Esophagus muscularis mucosa (tissue), 4 donors: Measurements from ENCODE around the gene MAP6. TPM values are rescaled to one million over a fixed set of nuclear protein-coding genes. Genes with fewer than 3 reads are reported as not detected.
A peak's percentile ranks its signal among the peaks of the same experiment; 100 is the strongest.

Experiments
- DNase-seq: peaks from one replicate; pipeline ENCODE4 v3.0.0-alpha.2; 2017; ENCODE audit errors: extremely low spot score
- H3K27ac ChIP-seq, 4 donors: fragments of 200-600 bp; sonication (generic); replicated peaks in 1 of 4; 1 replicate in 3 of 4; 2 replicates in 1 of 4; pipeline ENCODE4 v1.5.1; 2016 to 2019; ENCODE audit warnings: mild to moderate bottlenecking in 1 of 4
- H3K27me3 ChIP-seq, 4 donors: fragments of 200-600 bp; sonication (generic); one replicate each; pipeline versions ENCODE4 v1.5.1 to v1.6.0; 2016 to 2019
- H3K36me3 ChIP-seq, 4 donors: fragments of 200-600 bp; sonication (generic); one replicate each; pipeline ENCODE4 v1.5.1; 2016 to 2019
- H3K4me1 ChIP-seq, 4 donors: fragments of 200-600 bp; sonication (generic); one replicate each; pipeline ENCODE4 v1.5.1; 2016 to 2019
- H3K4me3 ChIP-seq, 4 donors: fragments of 200-600 bp; sonication (generic); 1 replicate in 2 of 4; 2 replicates in 2 of 4; pipeline ENCODE4 v1.5.1; 2016 to 2019; ENCODE audit warnings: mild to moderate bottlenecking in 4 of 4, moderate library complexity in 1 of 4
- H3K9me3 ChIP-seq, 4 donors: fragments of 200-600 bp; sonication (generic); 1 replicate in 3 of 4; 2 replicates in 1 of 4; pipeline ENCODE4 v1.5.1; 2016 to 2019
- CTCF ChIP-seq, 3 experiments: fragments of 200-600 bp in 2 of 3; fragments of 450-650 bp in 1 of 3; sonication (generic) in 2 of 3; IDR thresholded peaks; one replicate each; pipeline ENCODE4 v1.5.1; 2017 to 2019; ENCODE audit warnings: antibody characterized with exemption in 3 of 3, mild to moderate bottlenecking in 2 of 3, moderate library complexity in 1 of 3
- EP300 ChIP-seq: sonication (generic); formaldehyde crosslinking; IDR thresholded peaks from one replicate; pipeline ENCODE4 v1.6.1; 2017; ENCODE audit warnings: antibody characterized with exemption
- POLR2A ChIP-seq: fragments of 450-650 bp; IDR thresholded peaks from one replicate; pipeline ENCODE4 v1.6.1; 2017; ENCODE audit warnings: antibody characterized with exemption, moderate library complexity, mild to moderate bottlenecking, low read depth
- POLR2AphosphoS5 ChIP-seq, 2 donors: sonication (generic); formaldehyde crosslinking; IDR thresholded peaks; one replicate each; pipeline ENCODE4 v1.6.1; 2017; ENCODE audit warnings: antibody characterized with exemption in 2 of 2
- WGBS: methylation state at CpG from one replicate; pipeline ENCODE4 v1.1.5; 2018; 5-methylcytosine and 5-hydroxymethylcytosine counted together
- intact Hi-C: fragments of 100-400 bp; cut with DNase I; formaldehyde crosslinking; loops from one replicate; pipeline ENCODE4 v1.15.1; 2023
- total RNA-seq, 4 donors: library from RNA; depleted of rRNA; stranded (reverse); fragments of >200 nt; gene quantifications; one replicate each; pipeline versions ENCODE4 v1.1.0 to v1.2.1, GENCODE V29; 2016

Gene MAP6
- total RNA-seq, 4 donors from 2014 or later = 20.7 to 43.8 (median 30.5) TPM

GRCh38 chr11:75714211-75714610, 45.4 kb upstream of the MAP6 start:
- DNase-seq = no peak

GRCh38 chr11:75706260-75706729, 37.5 kb upstream of the MAP6 start:
- no peaks in the 10 kb centered on the region for H3K9me3 ChIP-seq
- H3K4me3 ChIP-seq = peak overlapping the region in 3 of 4 donors; percentile 30 to 33 (median 32)
- WGBS = 8% methylated on average over 16 of the region's 17 CpGs
- peak; percentile 93 for DNase-seq
- intact Hi-C loops = loop anchor here (5.0 kb wide), 1 partner anchor 159 kb away; no protein-coding TSS in a partner anchor
- TF ChIP-seq POLR2AphosphoS5 (IDR thresholded peaks at IDR 0.05) = peak in 1 of 2 donors; percentile 34
- TF ChIP-seq CTCF (IDR thresholded peaks at IDR 0.05) = peak; percentile 88 to 99 (median 92)
- TF ChIP-seq EP300 = no peak
- H3K4me1 ChIP-seq = peaks cover 0 to 10% (median 9%) of the 10 kb centered on the region in 4 donors
- no peak overlapping the region for H3K27ac ChIP-seq
- H3K27me3 ChIP-seq = no peaks in the 10 kb centered on the region
- no peaks in the 10 kb centered on the region for H3K36me3 ChIP-seq

More at GRCh38 chr11:75714211-75714610, 45.4 kb upstream of the MAP6 start:
- Histone ChIP-seq H3K9me3 (no peaks in the 10 kb centered on the region), H3K4me3 (no peak overlapping the region), H3K36me3 (no peaks in the 10 kb centered on the region), H3K27me3 (no peaks in the 10 kb centered on the region), H3K27ac (no peak overlapping the region), H3K4me1 (no peaks in the 10 kb centered on the region)
- intact Hi-C loops = no loop called here
- no peak for TF ChIP-seq CTCF (IDR thresholded peaks at IDR 0.05)
- TF ChIP-seq EP300 = no peak
- TF ChIP-seq POLR2AphosphoS5 (IDR thresholded peaks at IDR 0.05) = no peak
- TF ChIP-seq POLR2A = no peak
- 88% methylated on average over 9 of the region's 9 CpGs for WGBS

DNA sequence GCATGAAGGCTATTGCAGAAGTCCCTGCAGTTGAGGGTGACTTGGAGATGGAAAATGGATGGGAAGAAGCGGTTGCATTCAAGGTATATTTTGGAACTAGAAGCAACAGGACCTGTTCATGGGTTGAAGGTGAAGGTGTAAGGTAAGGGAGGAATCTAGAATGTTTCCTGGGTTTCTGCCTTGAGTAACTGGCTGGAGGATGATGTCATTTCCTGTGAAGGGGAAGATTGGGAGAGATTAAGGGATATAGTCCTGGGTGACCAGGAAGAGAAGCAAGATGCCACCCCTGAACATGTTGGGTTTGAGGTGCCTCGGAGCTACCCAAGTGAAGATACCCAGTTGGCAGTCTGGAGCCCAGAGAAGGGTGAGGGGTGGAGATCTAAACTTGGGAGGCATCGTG, 36.7 kb upstream of the MAP6 start:
- Histone ChIP-seq H3K27ac (no peak overlapping the region), H3K4me3 (no peak overlapping the region), H3K36me3 (no peaks in the 10 kb centered on the region), H3K27me3 (no peaks in the 10 kb centered on the region), H3K4me1 (peaks cover 0 to 10% (median 9%) of the 10 kb centered on the region in 4 donors), H3K9me3 (no peaks in the 10 kb centered on the region)
- 86% methylated on average over 3 of the region's 3 CpGs for WGBS
- TF ChIP-seq CTCF (IDR thresholded peaks at IDR 0.05) (no peak), EP300 (no peak), POLR2A (no peak), POLR2AphosphoS5 (IDR thresholded peaks at IDR 0.05) (no peak)
- DNase-seq = no peak
- intact Hi-C loops = loop anchor here (5.0 kb wide), 1 partner anchor 158 kb away; no protein-coding TSS in a partner anchor

GRCh38 chr11:75703695-75704237, 34.9 kb upstream of the MAP6 start:
- no peak for DNase-seq
- no peak overlapping the region for H3K27ac ChIP-seq
- H3K4me3 ChIP-seq = no peak overlapping the region
- peaks cover 0 to 10% (median 9%) of the 10 kb centered on the region in 4 donors for H3K4me1 ChIP-seq
- intact Hi-C loops = no loop called here
- H3K27me3 ChIP-seq = no peaks in the 10 kb centered on the region
- TF ChIP-seq EP300 = no peak
- no peak for TF ChIP-seq POLR2A
- no peak for TF ChIP-seq POLR2AphosphoS5 (IDR thresholded peaks at IDR 0.05)
- TF ChIP-seq CTCF (IDR thresholded peaks at IDR 0.05) = no peak
- 93% methylated on average over 7 of the region's 7 CpGs for WGBS
- no peaks in the 10 kb centered on the region for H3K36me3 ChIP-seq
- no peaks in the 10 kb centered on the region for H3K9me3 ChIP-seq

GRCh38 chr11:75700940-75701339, 32.1 kb upstream of the MAP6 start:
- intact Hi-C loops = no loop called here
- H3K4me1 ChIP-seq = peaks cover 0 to 3% (median 2%) of the 10 kb centered on the region in 4 donors
- DNase-seq = no peak
- H3K9me3 ChIP-seq = no peaks in the 10 kb centered on the region
- no peak overlapping the region for H3K4me3 ChIP-seq
- WGBS = 76% methylated on average over 2 of the region's 2 CpGs
- no peak overlapping the region for H3K27ac ChIP-seq
- no peak for TF ChIP-seq CTCF (IDR thresholded peaks at IDR 0.05)
- TF ChIP-seq POLR2AphosphoS5 (IDR thresholded peaks at IDR 0.05) = no peak
- H3K27me3 ChIP-seq = no peaks in the 10 kb centered on the region
- no peaks in the 10 kb centered on the region for H3K36me3 ChIP-seq
